NCI-H2107 treated with DMSO at 0.1 percent for 48 hours (cell line): ENCODE results near the gene ATP1A2.
A peak's percentile ranks its signal among the peaks of the same experiment; 100 is the strongest.

Experiments
- DNase-seq: peaks from one replicate; lab custom pipeline; 2025; ENCODE audit not compliant: unreplicated experiment; lab: John Stamatoyannopoulos, UW

ATP1A2 gene

DNA sequence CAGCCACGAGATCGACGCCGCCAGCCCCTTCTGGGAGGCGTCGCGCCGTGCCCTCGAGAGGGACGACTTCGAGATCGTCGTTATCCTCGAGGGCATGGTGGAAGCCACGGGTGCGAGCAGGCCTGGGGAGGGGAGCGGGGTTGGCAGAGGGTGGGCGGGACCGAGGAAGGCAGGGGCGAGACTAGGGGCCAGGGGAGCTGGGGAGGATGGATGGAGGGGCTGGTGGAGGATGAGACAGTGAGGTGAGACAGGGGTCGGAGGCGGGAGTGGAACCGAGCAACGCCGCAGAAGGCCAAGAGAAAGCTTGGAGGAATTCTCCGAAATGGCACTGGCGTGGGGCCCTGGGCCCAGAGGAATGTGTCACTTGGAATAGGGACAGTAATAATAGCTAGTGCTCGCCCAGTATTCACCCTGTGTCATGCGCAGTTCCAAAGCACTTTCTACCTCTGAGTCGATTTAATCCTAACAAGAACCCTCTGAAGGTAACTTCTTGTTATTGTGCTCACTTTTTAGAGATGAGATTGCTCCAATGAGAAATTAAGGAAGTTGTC, 30.7 kb upstream of the ATP1A2 start:
- DNase-seq = no peak

DNA sequence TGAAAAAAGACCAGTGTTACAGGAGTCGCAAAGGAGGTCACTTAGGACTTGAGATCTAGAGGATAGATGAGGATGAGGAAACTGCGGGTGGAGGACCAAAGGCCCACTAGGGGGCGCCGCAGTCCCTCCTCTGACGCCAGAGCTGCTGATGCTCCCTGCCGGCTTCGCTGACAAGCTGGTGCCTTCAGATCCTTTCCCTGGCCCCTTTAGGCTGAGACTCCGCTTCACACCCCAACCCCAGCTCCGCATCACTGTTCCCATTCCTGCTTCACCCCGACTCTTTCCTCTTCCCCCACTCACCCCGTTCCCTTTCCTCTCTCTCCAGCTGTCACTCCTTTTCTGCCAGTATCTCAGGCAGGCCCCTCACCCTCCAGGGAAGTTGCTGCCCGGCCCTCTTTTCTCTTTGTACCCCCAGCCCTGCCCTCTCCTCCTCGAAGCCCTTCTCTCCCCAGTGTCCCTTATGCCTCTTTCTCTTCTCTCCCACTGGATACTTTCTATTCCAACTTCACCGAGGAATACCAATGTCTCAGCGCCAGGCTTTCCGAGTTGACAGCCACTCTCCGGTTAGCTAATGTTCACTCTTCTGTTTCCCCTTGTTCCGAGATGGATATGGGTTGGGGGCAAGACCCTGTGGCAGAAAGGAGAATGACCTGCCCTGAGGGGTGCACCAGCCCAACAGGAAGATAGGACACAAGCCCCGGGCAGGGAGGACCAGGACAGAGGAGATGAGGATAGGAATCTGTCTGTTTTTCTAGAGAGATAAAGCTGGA, 29.7 kb upstream of the ATP1A2 start:
- DNase-seq = peak; percentile 38

DNA sequence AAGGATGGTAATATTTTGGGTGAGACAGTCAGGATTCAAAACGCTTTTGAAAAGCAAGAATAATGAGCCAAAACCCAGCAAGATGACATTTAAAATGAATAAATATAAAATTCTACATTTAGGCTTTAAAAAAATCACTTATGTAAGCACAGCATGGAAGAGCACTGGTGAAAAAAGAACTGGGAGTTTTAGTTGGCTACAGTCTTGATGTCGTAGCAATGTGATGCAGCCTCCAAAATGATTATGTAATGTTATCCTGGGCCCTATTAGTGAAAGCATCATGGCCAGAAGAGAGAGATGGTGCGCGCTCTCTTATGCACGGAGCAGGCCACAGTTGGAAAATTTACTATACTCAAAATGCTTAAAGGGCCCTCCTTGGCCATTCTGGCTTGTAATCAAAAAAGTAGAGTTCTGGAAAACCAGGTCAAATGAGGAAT, 29.1 kb upstream of the ATP1A2 start:
- DNase-seq = no peak

DNA sequence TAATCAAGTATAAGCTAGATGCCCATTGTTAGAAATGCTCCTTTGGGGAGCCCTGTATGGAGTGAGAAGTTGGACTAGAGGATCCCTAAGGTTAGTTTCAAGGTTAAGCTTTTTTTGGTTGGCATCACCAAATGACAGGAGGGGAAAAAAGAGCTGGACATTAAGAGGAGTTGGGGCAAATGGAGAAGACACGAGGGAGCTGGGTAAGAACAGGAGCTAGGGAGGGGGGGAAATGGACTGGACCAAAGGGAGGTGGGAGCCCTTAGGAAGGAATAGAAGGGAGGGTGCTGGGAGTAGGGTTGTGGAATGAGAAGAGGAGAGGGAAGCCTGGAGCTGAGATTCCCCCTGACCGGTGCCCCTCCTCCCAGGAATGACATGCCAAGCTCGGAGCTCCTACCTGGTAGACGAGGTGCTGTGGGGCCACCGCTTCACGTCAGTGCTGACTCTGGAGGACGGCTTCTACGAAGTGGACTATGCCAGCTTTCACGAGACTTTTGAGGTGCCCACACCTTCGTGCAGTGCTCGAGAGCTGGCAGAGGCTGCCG, 28.4 kb upstream of the ATP1A2 start:
- DNase-seq = no peak

DNA sequence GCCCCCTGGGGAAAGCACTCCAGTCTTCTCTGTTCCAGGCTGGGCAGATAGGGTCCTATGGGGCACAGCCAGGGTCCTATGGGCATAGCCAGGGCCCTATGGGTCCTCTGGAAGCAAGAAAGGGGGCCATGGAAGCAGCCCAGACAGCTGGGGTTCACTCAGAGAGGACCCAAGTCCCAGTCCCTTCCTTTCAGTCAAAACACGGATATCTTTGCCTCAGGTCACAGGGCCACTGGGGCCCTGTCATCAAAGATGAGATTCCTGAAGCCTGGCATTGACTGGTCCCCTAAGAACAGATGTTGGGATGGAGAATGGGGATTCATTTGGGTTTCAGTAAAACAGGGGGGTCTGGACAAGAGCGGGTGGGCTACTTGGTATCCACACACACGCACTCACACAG, 25.7 kb upstream of the ATP1A2 start:
- no peak for DNase-seq

DNA sequence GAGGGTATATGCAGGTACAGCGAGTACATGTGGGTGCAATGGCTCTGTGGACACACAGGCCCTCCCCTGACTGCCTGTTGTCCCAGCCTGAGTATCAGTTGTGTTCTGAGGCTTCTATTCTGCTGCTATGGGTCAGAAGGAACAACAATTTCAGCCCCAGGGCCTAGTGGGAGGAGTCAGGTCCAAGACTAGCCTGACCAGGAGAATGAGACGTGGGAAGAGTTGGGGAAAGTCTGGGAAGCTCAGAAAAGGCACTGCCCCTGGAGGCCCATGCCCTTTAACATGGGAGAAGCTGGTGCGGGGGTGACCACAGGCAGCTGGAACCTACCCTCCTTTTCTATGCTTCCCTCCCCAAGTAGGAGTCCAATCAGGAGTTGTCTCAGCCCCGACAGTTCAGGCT, 24.8 kb upstream of the ATP1A2 start:
- DNase-seq = no peak

DNA sequence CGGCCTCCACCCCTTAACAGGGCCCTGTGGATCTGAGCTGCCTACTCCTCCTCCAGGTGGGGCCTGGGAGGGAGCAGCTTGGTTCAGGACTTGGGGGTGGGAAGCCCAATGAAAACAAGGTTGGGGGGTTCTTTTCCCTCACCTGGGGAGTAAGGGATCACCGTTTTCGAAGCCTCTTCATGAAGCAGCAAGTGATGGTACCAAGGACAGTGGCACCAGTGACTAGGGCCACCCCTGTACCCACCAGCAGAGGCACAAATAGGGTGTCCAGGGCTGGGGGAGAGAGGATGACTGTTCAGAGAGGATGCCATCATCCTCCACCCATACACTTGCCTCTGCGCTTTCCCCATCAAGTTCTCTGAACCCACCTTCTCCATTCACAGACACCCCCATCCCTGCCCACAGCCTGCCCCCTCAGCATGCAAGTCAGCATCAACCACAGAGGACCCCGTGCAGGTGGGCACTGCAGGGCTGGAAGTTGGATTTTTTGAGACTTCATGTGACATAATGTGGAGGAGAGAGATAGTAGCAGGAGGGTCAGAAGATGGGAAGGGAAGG, 23.8 kb upstream of the ATP1A2 start:
- DNase-seq = no peak

DNA sequence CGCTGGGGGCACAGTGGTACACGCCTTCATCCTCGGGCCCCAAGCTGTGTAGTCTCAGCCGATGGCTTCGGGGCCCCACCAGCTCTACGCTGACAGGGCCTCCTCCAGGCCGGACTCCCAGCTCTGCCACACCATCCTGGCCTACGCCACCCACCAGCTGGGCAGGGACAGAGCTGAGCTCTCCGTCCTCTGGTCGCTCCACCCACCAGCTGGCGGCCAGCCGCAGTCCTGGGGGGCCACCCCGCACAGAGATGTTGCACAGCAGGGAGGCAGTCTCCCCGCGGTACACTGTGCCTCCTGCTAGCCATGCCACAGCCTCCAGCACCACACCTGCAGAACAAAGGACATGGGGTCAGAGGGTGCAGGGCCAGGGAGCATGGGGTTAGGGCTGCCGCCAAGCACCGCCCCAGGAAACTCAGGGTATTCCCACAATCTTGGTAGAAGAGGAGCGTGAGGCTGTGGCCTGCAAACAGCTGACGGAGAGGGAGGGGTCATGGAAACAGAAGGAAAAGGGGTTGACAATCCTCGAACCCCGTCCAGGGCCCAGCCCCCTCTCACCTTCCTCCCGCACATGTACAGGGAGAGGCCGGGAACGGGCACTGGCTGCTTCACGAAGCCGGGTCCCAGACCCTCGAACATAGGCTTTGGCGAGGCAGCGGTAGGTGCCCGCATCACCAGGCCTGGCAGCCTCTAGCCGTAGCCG, 23.0 kb upstream of the ATP1A2 start:
- no peak for DNase-seq

DNA sequence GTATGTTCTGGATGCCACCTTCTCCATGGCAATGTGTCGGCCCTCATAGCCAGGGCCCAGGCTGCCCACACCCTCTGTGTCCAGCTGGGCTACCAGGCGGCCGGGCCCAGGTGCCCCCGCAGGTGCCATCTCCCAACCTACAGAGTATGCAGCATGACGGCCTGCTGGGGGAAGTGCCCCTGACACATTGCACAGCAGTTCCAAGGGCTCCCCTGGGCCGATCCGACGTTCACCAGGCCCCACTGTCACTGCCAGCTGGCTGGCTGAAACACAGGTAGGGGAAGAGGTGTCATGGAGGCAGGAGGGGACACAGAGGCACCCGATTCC, 22.5 kb upstream of the ATP1A2 start:
- DNase-seq = no peak

DNA sequence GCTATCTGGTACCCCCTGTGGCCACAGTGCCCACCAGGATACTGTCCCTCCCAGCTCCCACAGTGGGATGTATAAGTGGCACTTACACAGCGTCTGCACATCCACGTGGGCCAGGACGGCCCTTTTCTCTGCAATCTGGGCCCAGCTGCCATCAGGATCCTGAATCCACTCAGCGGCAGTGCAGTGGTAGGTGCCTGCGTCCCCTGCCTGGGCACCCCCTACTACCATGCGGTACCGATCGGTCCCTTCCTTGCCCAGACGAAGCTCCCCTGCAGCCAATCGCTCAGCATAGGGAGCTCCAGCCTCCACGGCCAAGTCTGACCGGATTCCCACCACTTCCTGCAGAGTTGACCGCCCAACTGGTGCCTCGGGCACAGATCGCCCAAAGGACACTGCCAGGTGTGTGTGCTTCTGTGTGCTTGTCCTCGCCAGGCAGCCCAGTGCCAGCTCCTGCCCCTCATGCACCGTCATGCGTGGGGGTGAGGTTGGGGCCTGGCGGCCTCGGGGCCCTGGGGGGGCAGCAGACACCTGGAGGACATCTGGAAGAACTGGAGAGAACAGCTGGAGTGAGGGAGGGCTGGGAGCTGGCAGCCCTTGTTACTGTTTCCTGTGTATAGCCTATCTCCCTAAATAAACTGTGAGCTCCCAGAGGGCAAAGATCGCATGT, 21.8 kb upstream of the ATP1A2 start:
- no peak for DNase-seq

DNA sequence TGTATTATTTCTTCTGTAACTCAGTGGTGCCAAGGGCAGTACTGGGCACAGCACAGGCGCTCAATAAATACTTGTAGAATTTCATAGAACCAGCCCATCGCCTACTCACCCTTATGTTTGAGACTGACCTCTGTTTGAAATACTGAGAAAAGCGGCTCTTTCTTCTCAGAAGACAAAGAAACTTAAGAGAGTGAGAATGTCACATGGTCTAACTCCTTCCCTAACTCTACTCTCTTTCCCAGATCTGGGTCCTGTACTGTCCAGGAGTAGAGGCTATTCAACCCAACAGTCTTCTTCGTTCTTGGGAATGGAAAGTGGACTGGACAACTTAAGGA, 21.3 kb upstream of the ATP1A2 start:
- DNase-seq = no peak

DNA sequence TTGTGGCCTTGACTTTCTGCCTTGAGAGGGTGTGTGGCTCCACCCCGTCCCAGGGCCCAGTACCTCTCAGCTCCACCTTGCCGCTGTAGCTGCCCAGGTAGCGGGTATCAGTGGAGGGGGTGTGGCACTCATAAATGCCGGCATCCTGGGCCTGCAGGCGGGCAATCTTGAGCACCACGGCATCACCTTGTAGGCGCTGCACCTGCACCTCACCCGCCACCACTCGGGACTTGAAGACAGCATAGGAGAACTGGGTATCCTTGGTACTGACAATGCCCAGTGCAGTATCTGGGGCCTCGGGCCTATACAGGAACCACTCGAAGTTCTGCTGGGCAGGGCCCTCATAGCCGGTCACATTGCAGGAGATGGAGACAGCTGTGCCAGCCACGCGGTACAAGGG, 20.8 kb upstream of the ATP1A2 start:
- DNase-seq = no peak

DNA sequence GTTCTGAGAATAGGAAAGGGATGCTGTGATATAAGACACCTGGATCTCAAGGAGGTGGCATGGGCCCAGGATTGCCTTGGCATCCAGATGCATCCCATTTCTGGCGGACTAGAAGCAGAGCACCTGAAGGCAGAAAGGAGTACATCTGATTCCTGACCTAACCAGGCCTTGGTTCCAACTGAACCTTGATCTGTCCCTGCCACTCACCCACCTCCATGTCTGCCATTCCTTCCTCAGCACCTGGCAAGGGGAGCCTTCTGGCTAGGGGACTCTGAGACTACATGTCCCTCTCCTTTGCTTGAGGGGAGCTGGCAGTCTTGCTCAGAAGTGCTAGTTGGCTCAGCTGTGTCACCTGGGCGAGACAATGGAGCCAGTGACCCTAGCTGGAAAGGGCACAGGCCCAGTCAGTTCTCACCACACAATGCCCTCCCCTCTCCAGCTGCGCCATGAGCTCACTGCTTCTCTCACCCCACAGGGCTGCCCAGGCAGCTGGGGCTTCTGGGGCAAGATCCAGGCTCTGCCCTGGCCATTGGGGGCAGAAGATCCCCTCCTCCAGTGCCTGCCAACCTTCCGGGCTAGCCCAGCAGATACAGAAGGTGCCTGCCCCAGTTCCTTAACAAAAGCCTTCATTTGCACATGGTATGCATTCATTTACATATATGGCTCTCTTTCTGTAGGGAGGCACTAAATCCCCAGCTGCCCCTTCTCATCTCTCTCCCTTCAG, 20.0 kb upstream of the ATP1A2 start:
- DNase-seq = no peak

DNA sequence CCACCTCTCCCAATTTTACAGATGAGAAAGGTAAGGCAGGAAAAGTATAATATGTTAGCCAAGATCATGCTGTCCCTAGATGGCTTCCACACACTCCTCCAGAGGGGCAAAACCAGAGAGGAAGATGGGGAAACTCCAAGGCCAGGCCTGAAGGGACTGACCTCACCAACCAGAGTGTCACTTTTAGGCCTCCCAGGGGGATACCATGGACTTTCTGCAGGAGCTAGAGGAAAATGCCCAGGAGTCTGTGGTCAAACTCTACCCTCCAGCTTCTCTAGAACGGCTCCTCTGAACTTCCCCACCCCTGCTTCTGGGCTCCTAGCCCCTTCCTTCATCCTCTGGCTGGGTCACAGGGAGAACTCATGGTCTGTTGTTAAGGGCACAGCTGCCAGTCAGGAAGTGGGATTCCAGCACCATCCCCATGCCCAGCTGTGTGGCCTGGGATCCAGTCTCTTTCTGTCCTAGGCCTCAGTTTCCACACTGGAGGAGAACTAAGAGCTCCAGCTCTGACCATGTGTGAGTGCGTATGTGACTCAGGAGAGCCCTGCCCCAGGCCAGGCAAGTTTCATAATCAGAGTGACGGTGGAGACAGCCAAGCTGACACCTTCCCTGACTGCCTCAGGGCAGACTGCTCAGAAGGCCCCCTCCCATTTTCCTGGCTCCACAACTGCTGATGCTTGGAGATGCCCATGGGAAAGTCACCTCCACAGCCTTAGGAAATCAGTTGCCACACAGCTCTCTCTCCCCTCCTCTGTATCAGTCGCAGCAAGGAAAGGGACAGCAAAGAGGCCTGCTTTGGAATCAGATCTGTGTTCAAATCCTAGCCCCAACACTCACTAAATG, 19.1 kb upstream of the ATP1A2 start:
- DNase-seq = no peak

DNA sequence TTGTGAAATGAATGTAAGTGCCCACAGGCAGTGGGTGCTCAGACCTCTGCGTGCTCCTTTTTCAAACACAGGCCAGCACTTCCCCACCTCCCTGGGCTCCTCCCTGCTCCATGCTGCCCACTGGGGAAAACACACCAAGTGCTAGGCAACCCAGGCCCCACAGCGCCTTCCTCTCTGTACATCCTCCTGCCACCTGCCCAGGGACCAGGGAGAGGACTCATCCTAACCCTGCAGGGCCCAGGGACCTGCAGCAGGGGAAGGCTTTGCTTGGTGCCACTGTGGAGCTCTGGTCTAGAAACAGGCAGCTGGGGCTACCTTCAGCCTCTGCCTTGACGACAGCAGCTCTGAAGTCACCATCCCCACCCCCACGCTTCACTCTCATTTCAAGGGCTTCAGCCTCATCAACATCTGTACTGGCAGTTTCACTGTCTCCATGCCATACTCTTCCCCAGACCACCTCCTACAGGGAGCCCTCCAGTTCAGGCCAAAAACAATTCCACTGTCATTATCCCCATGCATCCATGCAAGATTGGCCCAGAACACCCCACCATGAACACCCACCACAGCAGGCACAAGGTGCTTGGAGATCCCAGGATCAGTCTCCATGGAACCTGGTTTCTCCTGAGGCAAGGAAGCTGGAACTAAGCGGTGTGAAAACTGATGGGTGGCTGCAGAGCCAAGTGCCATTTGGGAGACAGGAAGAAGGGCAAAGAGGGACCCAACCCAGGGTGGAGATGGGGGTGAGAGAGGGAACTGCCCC, 18.2 kb upstream of the ATP1A2 start:
- no peak for DNase-seq

DNA sequence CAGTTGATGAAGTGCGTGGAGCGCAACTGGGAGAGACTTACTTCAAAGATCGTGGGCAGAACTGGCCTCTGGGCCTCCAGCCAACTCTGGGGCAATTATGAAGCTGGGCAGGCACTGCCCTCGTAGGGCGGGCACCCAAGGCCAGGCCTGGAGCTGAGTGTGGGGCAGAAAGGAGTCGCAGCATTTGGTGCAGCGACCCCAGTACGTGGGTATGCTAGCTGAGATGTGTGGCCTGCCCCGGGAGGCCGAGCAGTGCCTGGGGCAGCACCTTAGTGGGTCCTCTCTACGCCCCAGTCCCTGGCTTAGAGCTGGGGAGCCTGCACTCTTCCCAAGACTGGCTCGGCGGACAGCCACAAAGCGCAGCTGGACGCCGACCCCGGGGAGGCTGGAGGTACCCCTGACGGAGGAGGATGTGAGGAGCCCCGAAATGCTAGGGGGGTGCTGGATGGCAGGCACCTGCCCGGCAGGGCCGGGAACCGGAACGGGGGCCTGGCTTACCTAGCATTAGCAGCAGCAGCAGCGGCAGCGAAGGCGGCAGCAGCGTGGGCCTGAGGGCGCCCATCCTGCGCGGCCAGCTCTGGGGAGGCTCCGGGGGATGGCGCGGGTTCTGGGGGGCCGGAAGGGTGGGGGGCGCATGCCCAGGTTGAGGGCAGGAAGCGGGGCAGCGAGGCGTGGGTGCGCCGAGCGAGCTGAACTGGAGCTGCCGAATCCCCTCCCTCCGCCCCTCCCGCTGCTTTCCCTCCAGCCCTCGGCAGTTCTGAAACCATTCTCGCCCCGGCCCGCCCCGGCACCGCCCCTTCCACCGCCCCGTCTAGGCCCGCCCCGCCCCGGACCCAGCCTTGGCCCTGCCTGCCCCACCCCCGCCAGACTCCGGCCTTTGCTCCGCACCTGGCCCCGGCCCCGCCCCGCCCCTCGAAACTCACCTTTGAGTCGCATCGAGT, 17.4 kb upstream of the ATP1A2 start, which contains the start of gene IGSF8:
Gene IGSF8 (minus strand): TSS at position 709 of the 941 bp plus-strand sequence. CDS start 147 bp downstream, at position 562.
- DNase-seq = peak; percentile 93

DNA sequence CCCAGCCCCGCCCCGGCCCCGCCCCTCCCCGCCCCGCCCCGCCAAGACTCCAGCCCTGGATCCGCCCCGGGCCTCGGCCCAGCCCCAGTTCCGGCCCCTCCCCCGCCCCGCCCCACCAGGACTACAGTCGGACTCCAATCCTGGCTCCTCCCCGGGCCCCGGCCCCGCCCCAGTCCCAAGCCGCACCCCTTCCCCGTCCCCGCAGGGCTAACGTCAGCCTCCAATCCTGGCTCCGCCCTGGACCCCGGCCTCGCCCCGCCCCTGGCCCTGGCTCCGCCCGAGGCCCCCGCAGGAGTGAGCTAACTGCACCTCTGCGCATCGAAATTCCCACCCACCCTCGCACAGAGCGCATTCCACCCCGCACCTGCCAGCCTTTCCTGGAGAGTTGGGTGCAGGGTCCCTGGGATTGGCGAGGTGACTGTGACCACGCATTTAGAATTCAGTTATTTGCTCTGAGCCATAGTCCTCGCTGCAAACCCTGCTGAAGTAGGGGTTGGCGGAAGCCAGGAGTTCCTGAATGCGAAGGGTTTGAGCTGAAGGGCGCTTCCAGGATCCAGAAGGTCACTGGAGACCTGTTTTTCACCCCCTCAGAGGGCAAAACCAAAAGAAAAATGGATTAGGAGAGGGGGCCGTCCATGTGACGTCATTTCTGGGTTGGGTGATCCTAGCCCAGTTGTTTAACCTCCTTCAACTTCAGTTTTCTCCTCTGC, 16.6 kb upstream of the ATP1A2 start:
- DNase-seq = peak; percentile 93
